KMS-11 (cell line): ENCODE data around the gene PYDC1.
A peak's percentile ranks its signal among the peaks of the same experiment; 100 is the strongest.
"Not testable (repeated sequence)": the region's sequence is repeated elsewhere in the genome, so short reads cannot be mapped to it uniquely, and the experiment has no call there.

Experiments used
- H2AFZ ChIP-seq: fragments of 200-600 bp; sonication (generic); 2 replicates; pipeline ENCODE4 v1.6.1; 2016; ENCODE audit warnings: antibody characterized with exemption, mixed run types, low read depth
- H3K27ac ChIP-seq: fragments of 200-600 bp; sonication (generic); 2 replicates; pipeline ENCODE4 v1.6.1; 2016; ENCODE audit warnings: mild to moderate bottlenecking, mixed run types
- H3K27me3 ChIP-seq: fragments of 200-600 bp; sonication (generic); 2 replicates; pipeline ENCODE4 v1.6.1; 2017; ENCODE audit warnings: mild to moderate bottlenecking, low read depth, mixed run types, moderate library complexity; ENCODE audit not compliant: insufficient read depth
- H3K36me3 ChIP-seq: fragments of 200-600 bp; sonication (generic); 2 replicates; pipeline ENCODE4 v1.6.1; 2017; ENCODE audit warnings: mild to moderate bottlenecking, mixed run types; ENCODE audit not compliant: insufficient read depth
- H3K4me1 ChIP-seq: fragments of 200-600 bp; sonication (generic); 2 replicates; pipeline ENCODE4 v1.6.1; 2016; ENCODE audit warnings: mild to moderate bottlenecking, low read depth, mixed run types; ENCODE audit not compliant: poor library complexity, severe bottlenecking
- H3K4me2 ChIP-seq: fragments of 200-600 bp; sonication (generic); 2 replicates; pipeline ENCODE4 v1.7.0; 2016; ENCODE audit warnings: mild to moderate bottlenecking, mixed run types
- H3K4me3 ChIP-seq: fragments of 200-600 bp; sonication (generic); IDR thresholded peaks from 2 replicates; pipeline ENCODE4 v1.6.1; 2017; ENCODE audit warnings: low read depth, low read length, mixed read lengths; ENCODE audit not compliant: insufficient read depth
- H3K79me2 ChIP-seq: fragments of 200-600 bp; sonication (generic); 2 replicates; pipeline ENCODE4 v1.6.1; 2016; ENCODE audit warnings: low read depth, mixed run types; ENCODE audit not compliant: insufficient read depth
- H3K9ac ChIP-seq: fragments of 200-600 bp; sonication (generic); 2 replicates; pipeline ENCODE4 v1.6.1; 2016; ENCODE audit warnings: mild to moderate bottlenecking, mixed run types
- H4K20me1 ChIP-seq: fragments of 200-600 bp; sonication (generic); 2 replicates; pipeline ENCODE4 v1.6.1; 2016; ENCODE audit warnings: mild to moderate bottlenecking, mixed run types; ENCODE audit not compliant: insufficient read depth
- CTCF ChIP-seq: fragments of 200-600 bp; sonication (generic); conservative IDR thresholded peaks from 2 replicates; pipeline ENCODE4 v1.6.1; 2017; ENCODE audit warnings: low read depth, mild to moderate bottlenecking, antibody characterized with exemption, low read length, moderate library complexity, mixed read lengths

PYDC1 gene

DNA sequence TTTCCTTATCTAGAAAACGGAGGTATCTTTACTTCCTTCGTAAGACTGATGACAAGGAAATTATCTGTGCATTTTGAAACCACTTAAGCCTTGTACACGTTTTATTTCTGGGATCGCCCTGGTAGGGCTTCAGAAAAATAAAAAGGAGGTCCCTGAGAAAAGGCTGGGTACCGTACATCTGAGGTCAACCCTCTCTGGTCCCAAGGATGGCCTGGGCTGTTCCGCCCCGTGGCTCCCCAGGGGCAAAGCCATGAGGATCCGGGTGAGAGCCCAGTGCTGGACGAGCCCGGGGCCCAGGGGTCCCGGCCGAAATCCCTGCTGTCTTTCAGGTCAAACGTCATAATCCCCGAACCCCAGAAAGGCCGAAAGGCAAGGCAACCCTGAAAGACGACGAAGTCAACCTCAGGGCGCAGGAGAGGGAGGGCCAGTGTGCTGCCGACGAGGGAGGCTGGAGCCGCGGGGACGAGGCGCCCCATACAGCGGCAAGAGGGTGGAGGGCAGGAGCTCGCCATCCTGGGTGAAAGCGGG lies 37.7 kb downstream of the PYDC1 start:
- Histone ChIP-seq H3K27ac (peak overlapping the region; percentile 95), H2AFZ (peak overlapping the region; percentile 64), H3K79me2 (peaks cover 43% of the 10 kb centered on the region)

GRCh38 chr16:31177136-31177535 lies 39.8 kb downstream of the PYDC1 start:
- Histone ChIP-seq H3K4me3 (no peak overlapping the region), H3K4me1 (peaks cover 38% of the 10 kb centered on the region), H3K4me2 (no peak overlapping the region), H3K36me3 (peaks cover 7% of the 10 kb centered on the region; the same call in 1 of the 2 replicates), H3K9ac (no peak overlapping the region), H3K79me2 (peaks cover 22% of the 10 kb centered on the region), H3K27me3 (no peaks in the 10 kb centered on the region), H4K20me1 (peaks cover 15% of the 10 kb centered on the region), H2AFZ (no peak overlapping the region), H3K27ac (no peak overlapping the region)
- no peak for TF ChIP-seq CTCF

More for the DNA sequence above, 37.7 kb downstream of the PYDC1 start:
- Histone ChIP-seq H3K4me3 (no peak overlapping the region), H3K9ac (peak overlapping the region; percentile 99; the same call in 1 of the 2 replicates), H3K4me2 (peak overlapping the region; percentile 72), H3K36me3 (peaks cover 26% of the 10 kb centered on the region; the same call in 1 of the 2 replicates), H4K20me1 (peaks cover 35% of the 10 kb centered on the region), H3K4me1 (peaks cover 59% of the 10 kb centered on the region), H3K27me3 (no peaks in the 10 kb centered on the region)
- TF ChIP-seq CTCF: no peak

DNA sequence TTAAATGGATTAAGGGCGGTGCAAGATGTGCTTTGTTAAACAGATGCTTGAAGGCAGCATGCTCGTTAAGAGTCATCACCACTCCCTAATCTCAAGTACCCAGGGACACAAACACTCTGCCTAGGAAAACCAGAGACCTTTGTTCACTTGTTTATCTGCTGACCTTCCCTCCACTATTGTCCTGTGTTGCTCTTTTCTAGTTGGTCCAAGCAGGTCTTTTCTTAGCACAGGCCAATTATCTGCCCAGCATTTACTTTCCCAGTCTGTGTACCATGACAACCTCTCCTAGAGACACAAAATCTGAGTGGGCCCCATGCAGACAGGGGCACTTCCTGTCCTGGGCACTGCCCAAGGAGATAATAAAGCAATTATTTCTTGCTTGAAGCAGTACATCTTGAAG lies 46.9 kb downstream of the PYDC1 start:
- H3K79me2 ChIP-seq, H4K20me1 ChIP-seq, H3K4me3 ChIP-seq, H3K9ac ChIP-seq, H3K36me3 ChIP-seq, H2AFZ ChIP-seq, H3K27ac ChIP-seq, H3K4me2 ChIP-seq, H3K27me3 ChIP-seq, H3K4me1 ChIP-seq: not testable (repeated sequence)

DNA sequence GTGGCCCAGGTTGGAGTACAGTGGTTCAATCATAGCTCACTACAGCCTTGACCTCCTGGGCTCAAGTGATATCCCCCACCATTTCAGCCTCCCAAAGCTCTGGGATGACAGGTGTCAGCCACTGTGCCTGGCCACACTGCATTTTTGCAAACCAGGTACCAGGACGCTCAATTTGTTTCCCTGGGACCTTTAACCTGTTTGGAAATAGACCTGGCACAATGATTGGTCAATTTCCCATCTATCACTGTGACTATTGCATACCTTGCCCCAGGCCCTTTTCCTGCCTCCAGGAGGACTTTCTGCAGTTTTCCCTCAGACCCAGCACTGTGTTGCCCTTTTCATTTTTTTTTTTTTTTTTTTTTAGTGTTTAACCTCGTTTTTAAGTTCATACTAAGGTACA lies 48.1 kb downstream of the PYDC1 start:
- Histone ChIP-seq H3K79me2 (no peaks in the 10 kb centered on the region), H3K9ac (no peak overlapping the region), H3K27me3 (no peaks in the 10 kb centered on the region), H4K20me1 (no peaks in the 10 kb centered on the region), H2AFZ (no peak overlapping the region), H3K36me3 (no peaks in the 10 kb centered on the region), H3K27ac (no peak overlapping the region), H3K4me3 (no peak overlapping the region), H3K4me2 (no peak overlapping the region), H3K4me1 (no peaks in the 10 kb centered on the region)
- TF ChIP-seq CTCF: no peak

DNA sequence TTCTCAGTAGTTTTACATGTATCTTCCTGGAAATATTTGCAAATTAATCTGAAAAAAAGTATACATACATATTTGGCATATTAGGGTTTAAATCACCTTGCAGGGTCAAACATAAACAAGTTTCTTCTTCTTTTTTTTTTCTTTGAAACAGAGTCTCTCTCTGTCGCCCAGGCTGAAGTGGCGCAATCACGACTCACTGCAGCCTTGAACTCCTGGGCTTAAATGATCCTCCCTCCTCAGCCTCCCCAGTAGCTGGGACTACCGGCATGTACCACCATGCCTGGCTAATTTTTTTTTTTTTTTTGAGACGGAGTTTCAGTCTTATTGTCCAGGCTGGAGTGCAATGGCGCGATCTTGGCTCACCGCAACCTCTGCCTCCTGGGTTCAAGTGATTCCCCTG lies 49.6 kb downstream of the PYDC1 start:
- Histone ChIP-seq H3K4me1 (no peaks in the 10 kb centered on the region), H3K36me3 (no peaks in the 10 kb centered on the region), H3K27ac (no peak overlapping the region), H3K9ac (no peak overlapping the region), H2AFZ (no peak overlapping the region), H3K79me2 (no peaks in the 10 kb centered on the region), H3K4me3 (no peak overlapping the region), H3K4me2 (no peak overlapping the region), H3K27me3 (no peaks in the 10 kb centered on the region), H4K20me1 (no peaks in the 10 kb centered on the region)
- no peak for TF ChIP-seq CTCF
